Body of pancreas (tissue), 4 donors: ENCODE measurements around the gene MIEF1.

Experiments used
- POLR2A ChIP-seq, 3 donors: fragments of 450-650 bp; IDR thresholded peaks; one replicate each; pipeline ENCODE4 v1.6.1; 2016; ENCODE audit warnings: antibody characterized with exemption in 3 of 3, mild to moderate bottlenecking in 2 of 3
- TF ChIP-seq, protein P1 (sequence below), 7 experiments: fragments of 450-650 bp in 4 of 7; fragments of 200-600 bp in 3 of 7; sonication (generic) in 3 of 7; IDR thresholded peaks; one replicate each; pipeline ENCODE4 v1.5.1; 2016 to 2019; ENCODE audit warnings: antibody characterized with exemption in 7 of 7

DNA sequence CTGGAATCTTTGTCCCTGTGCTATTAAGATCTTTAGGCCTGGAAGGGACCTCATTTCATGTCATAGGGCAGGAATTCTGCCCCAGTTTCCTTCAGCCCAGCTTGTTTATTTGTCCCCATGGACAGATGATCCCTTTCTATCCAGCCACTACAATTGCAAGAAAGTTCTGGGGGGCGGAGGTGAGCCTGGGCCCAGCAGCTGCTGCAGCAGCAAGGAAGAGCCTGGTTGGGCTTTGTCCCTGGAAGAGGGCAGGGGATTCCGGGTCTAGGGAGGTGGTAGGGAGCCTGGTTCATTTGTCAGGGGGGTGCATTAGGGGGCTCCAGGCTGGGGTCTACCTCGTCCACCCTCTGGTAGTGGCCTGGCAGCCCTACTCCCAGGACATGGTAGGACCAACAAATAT lies 52.1 kb downstream of the MIEF1 start:
- TF ChIP-seq, protein P1, sequence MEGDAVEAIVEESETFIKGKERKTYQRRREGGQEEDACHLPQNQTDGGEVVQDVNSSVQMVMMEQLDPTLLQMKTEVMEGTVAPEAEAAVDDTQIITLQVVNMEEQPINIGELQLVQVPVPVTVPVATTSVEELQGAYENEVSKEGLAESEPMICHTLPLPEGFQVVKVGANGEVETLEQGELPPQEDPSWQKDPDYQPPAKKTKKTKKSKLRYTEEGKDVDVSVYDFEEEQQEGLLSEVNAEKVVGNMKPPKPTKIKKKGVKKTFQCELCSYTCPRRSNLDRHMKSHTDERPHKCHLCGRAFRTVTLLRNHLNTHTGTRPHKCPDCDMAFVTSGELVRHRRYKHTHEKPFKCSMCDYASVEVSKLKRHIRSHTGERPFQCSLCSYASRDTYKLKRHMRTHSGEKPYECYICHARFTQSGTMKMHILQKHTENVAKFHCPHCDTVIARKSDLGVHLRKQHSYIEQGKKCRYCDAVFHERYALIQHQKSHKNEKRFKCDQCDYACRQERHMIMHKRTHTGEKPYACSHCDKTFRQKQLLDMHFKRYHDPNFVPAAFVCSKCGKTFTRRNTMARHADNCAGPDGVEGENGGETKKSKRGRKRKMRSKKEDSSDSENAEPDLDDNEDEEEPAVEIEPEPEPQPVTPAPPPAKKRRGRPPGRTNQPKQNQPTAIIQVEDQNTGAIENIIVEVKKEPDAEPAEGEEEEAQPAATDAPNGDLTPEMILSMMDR (IDR thresholded peaks at IDR 0.05) = no peak
- TF ChIP-seq POLR2A (IDR thresholded peaks at IDR 0.05) = no peak
